Central memory CD8-positive, alpha-beta T cell (primary cell): ENCODE measurements around the gene MED8.

ENCODE experiments used
- ATAC-seq: fragments of 150-1000 bp; cut with Tn5 transposase; replicated peaks from 2 replicates; pipeline ENCODE4 v1.10.0; 2022; ENCODE audit warnings: mild to moderate bottlenecking, moderate FRiP score, moderate number of reproducible peaks; ENCODE audit not compliant: poor library complexity, severe bottlenecking; ENCODE audit errors: extremely low read depth
- DNase-seq, 2 donors: peaks; one replicate each; pipeline ENCODE4 v3.0.0; 2021; ENCODE audit warnings: low spot score in 2 of 2
- H3K27ac Mint-ChIP-seq: one replicate; pipeline ENCODE4 v1.8.0; 2022; ENCODE audit warnings: low read depth, mild to moderate bottlenecking, moderate library complexity, mixed read lengths
- H3K27me3 Mint-ChIP-seq: one replicate; pipeline ENCODE4 v1.8.0; 2022; ENCODE audit warnings: mixed read lengths
- H3K36me3 Mint-ChIP-seq: one replicate; pipeline ENCODE4 v1.8.0; 2022; ENCODE audit warnings: mild to moderate bottlenecking, moderate library complexity, mixed read lengths; ENCODE audit not compliant: insufficient read depth
- H3K4me1 Mint-ChIP-seq: one replicate; pipeline ENCODE4 v1.8.0; 2022; ENCODE audit warnings: mixed read lengths
- H3K4me3 Mint-ChIP-seq: one replicate; pipeline ENCODE4 v1.8.0; 2022; ENCODE audit warnings: mild to moderate bottlenecking, moderate library complexity, mixed read lengths
- H3K9me3 Mint-ChIP-seq: one replicate; pipeline ENCODE4 v1.8.0; 2022; ENCODE audit warnings: mixed read lengths

Gene MED8

GRCh38 chr1:43389326-43390313, at the start of gene MED8, which contains the start of gene SZT2:
TSS of gene MED8 (minus strand) at chr1:43389800. CDS start at chr1:43389764, 36 bp downstream.
TSS of gene SZT2 (plus strand) at chr1:43389899. CDS start at chr1:43389969, 70 bp downstream.
- H3K27me3 Mint-ChIP-seq: no peaks in the 10 kb centered on the region
- H3K9me3 Mint-ChIP-seq: no peaks in the 10 kb centered on the region
- H3K27ac Mint-ChIP-seq: peak within 1 kb of the TSS; percentile 100
- H3K36me3 Mint-ChIP-seq: peaks cover 25% of the 10 kb centered on the region
- ATAC-seq (peak; percentile 96), DNase-seq (peak; percentile 83 to 89)
- H3K4me1 Mint-ChIP-seq: peaks cover 44% of the 10 kb centered on the region
- peak within 1 kb of the TSS; percentile 100 for H3K4me3 Mint-ChIP-seq

- H3K4me1 Mint-ChIP-seq: no peaks in the 10 kb centered on the region
- DNase-seq (no peak), ATAC-seq (no peak)
- H3K27me3 Mint-ChIP-seq: no peaks in the 10 kb centered on the region
- H3K4me3 Mint-ChIP-seq: no peak overlapping the region
- peaks cover 16% of the 10 kb centered on the region for H3K36me3 Mint-ChIP-seq
- peak overlapping the region; percentile 36 for H3K27ac Mint-ChIP-seq
- H3K9me3 Mint-ChIP-seq: no peaks in the 10 kb centered on the region
Observed at GRCh38 chr1:43438953-43439581, 49.5 kb upstream of the MED8 start.

- no peak for DNase-seq
- Mint-ChIP-seq H3K4me1 (no peaks in the 10 kb centered on the region), H3K36me3 (peaks cover 18% of the 10 kb centered on the region), H3K4me3 (no peak overlapping the region), H3K27me3 (no peaks in the 10 kb centered on the region), H3K27ac (no peak overlapping the region), H3K9me3 (no peaks in the 10 kb centered on the region)
- no peak for ATAC-seq
Observed at GRCh38 chr1:43438576-43438952, 49.0 kb upstream of the MED8 start.

GRCh38 chr1:43438006-43438405, 48.4 kb upstream of the MED8 start:
- H3K27ac Mint-ChIP-seq: peak overlapping the region; percentile 11
- DNase-seq (no peak), ATAC-seq (no peak)
- H3K9me3 Mint-ChIP-seq: no peaks in the 10 kb centered on the region
- no peaks in the 10 kb centered on the region for H3K4me1 Mint-ChIP-seq
- H3K27me3 Mint-ChIP-seq: no peaks in the 10 kb centered on the region
- H3K36me3 Mint-ChIP-seq: peaks cover 20% of the 10 kb centered on the region
- H3K4me3 Mint-ChIP-seq: no peak overlapping the region

- no peaks in the 10 kb centered on the region for H3K9me3 Mint-ChIP-seq
- peaks cover 19% of the 10 kb centered on the region for H3K36me3 Mint-ChIP-seq
- H3K27ac Mint-ChIP-seq: peak overlapping the region; percentile 11
- no peaks in the 10 kb centered on the region for H3K27me3 Mint-ChIP-seq
- ATAC-seq (no peak), DNase-seq (no peak)
- H3K4me1 Mint-ChIP-seq: no peaks in the 10 kb centered on the region
- no peak overlapping the region for H3K4me3 Mint-ChIP-seq
Observed at GRCh38 chr1:43437031-43437973, 47.7 kb upstream of the MED8 start.

- H3K9me3 Mint-ChIP-seq: no peaks in the 10 kb centered on the region
- no peaks in the 10 kb centered on the region for H3K27me3 Mint-ChIP-seq
- no peak overlapping the region for H3K27ac Mint-ChIP-seq
- no peak overlapping the region for H3K4me3 Mint-ChIP-seq
- peaks cover 25% of the 10 kb centered on the region for H3K36me3 Mint-ChIP-seq
- DNase-seq: no peak
- ATAC-seq: no peak
- no peaks in the 10 kb centered on the region for H3K4me1 Mint-ChIP-seq
Observed at GRCh38 chr1:43436371-43436770, 46.8 kb upstream of the MED8 start.

GRCh38 chr1:43435146-43436145, 45.8 kb upstream of the MED8 start:
- Mint-ChIP-seq H3K4me1 (no peaks in the 10 kb centered on the region), H3K36me3 (peaks cover 25% of the 10 kb centered on the region), H3K9me3 (no peaks in the 10 kb centered on the region), H3K27me3 (no peaks in the 10 kb centered on the region), H3K4me3 (no peak overlapping the region), H3K27ac (peak overlapping the region; percentile 2)
- DNase-seq (no peak), ATAC-seq (no peak)

GRCh38 chr1:43434256-43434655, 44.7 kb upstream of the MED8 start:
- DNase-seq: no peak
- no peaks in the 10 kb centered on the region for H3K27me3 Mint-ChIP-seq
- no peaks in the 10 kb centered on the region for H3K4me1 Mint-ChIP-seq
- no peaks in the 10 kb centered on the region for H3K9me3 Mint-ChIP-seq
- H3K36me3 Mint-ChIP-seq: peaks cover 26% of the 10 kb centered on the region
- no peak overlapping the region for H3K4me3 Mint-ChIP-seq
- no peak for ATAC-seq
- no peak overlapping the region for H3K27ac Mint-ChIP-seq

- no peaks in the 10 kb centered on the region for H3K9me3 Mint-ChIP-seq
- H3K36me3 Mint-ChIP-seq: peaks cover 27% of the 10 kb centered on the region
- DNase-seq: no peak
- no peak overlapping the region for H3K27ac Mint-ChIP-seq
- H3K4me3 Mint-ChIP-seq: no peak overlapping the region
- no peaks in the 10 kb centered on the region for H3K4me1 Mint-ChIP-seq
- no peak for ATAC-seq
- H3K27me3 Mint-ChIP-seq: no peaks in the 10 kb centered on the region
Observed at GRCh38 chr1:43432907-43433306, 43.3 kb upstream of the MED8 start.

GRCh38 chr1:43432171-43432860, 42.7 kb upstream of the MED8 start:
- no peaks in the 10 kb centered on the region for H3K4me1 Mint-ChIP-seq

GRCh38 chr1:43431676-43432075, 42.1 kb upstream of the MED8 start:
- no peaks in the 10 kb centered on the region for H3K9me3 Mint-ChIP-seq
- H3K4me3 Mint-ChIP-seq: no peak overlapping the region
- no peak overlapping the region for H3K27ac Mint-ChIP-seq
- peaks cover 39% of the 10 kb centered on the region for H3K36me3 Mint-ChIP-seq
- H3K4me1 Mint-ChIP-seq: no peaks in the 10 kb centered on the region
- no peak for DNase-seq
- no peaks in the 10 kb centered on the region for H3K27me3 Mint-ChIP-seq
- no peak for ATAC-seq

More at GRCh38 chr1:43432171-43432860, 42.7 kb upstream of the MED8 start:
- no peak overlapping the region for H3K27ac Mint-ChIP-seq
- H3K4me3 Mint-ChIP-seq: no peak overlapping the region
- DNase-seq (no peak), ATAC-seq (no peak)
- H3K36me3 Mint-ChIP-seq: peaks cover 33% of the 10 kb centered on the region
- no peaks in the 10 kb centered on the region for H3K27me3 Mint-ChIP-seq
- H3K9me3 Mint-ChIP-seq: no peaks in the 10 kb centered on the region
